Testis (tissue), 3 donors: ENCODE measurements around the gene HTT. TPM values are rescaled to one million over a fixed set of nuclear protein-coding genes. Genes with fewer than 3 reads are reported as not detected.

Source experiments
- DNase-seq: peaks from one replicate; pipeline ENCODE4 v3.0.0-alpha.2; 2019
- H3K27ac ChIP-seq, 2 donors: fragments of 200-600 bp; sonication (generic); one replicate each; pipeline ENCODE4 v1.5.1; 2019
- H3K27me3 ChIP-seq: fragments of 200-600 bp; sonication (generic); one replicate; pipeline ENCODE4 v1.5.1; 2019
- H3K36me3 ChIP-seq: fragments of 200-600 bp; sonication (generic); one replicate; pipeline ENCODE4 v1.5.1; 2017; ENCODE audit warnings: low read depth; ENCODE audit errors: missing control alignments
- H3K4me1 ChIP-seq: fragments of 200-600 bp; sonication (generic); one replicate; pipeline ENCODE4 v1.5.1; 2019
- H3K4me3 ChIP-seq, 2 donors: fragments of 200-600 bp; sonication (generic); one replicate each; pipeline ENCODE4 v1.5.1; 2017 to 2019
- H3K9me3 ChIP-seq: fragments of 200-600 bp; sonication (generic); one replicate; pipeline ENCODE4 v1.5.1; 2017
- CTCF ChIP-seq, 3 experiments: fragments of 450-650 bp in 2 of 3; fragments of 200-600 bp in 1 of 3; sonication (generic) in 1 of 3; IDR thresholded peaks; one replicate each; pipeline ENCODE4 v1.5.1; 2016 to 2019; ENCODE audit warnings: antibody characterized with exemption in 3 of 3, mild to moderate bottlenecking in 2 of 3, moderate library complexity in 1 of 3
- POLR2A ChIP-seq: fragments of 450-650 bp; IDR thresholded peaks from one replicate; pipeline ENCODE4 v1.6.1; 2017; ENCODE audit warnings: antibody characterized with exemption, mild to moderate bottlenecking, moderate library complexity
- WGBS, 2 donors: methylation state at CpG; one replicate each; pipeline ENCODE4 v1.1.5; 2018; 5-methylcytosine and 5-hydroxymethylcytosine counted together
- intact Hi-C: fragments of 100-400 bp; cut with DNase I; formaldehyde crosslinking; loops from one replicate; pipeline ENCODE4 v1.15.1; 2023; ENCODE audit warnings: low total_unique reads
- polyA plus RNA-seq: library from polyadenylated mRNA; stranded (reverse); fragments of 350-450 nt; fragmentation: Illumina TruSeq; extraction: RNeasy Lipid Tissue Mini Kit (QIAGEN cat#74804); gene quantifications from one replicate; pipeline ENCODE4 v1.2.3, GENCODE V29; 2014; ENCODE audit warnings: low read depth, low replicate concordance; ENCODE audit not compliant: insufficient read depth
- total RNA-seq, 2 donors: library from RNA; depleted of rRNA; stranded (reverse); fragments of >200 nt; gene quantifications; one replicate each; pipeline ENCODE4 v1.2.3, GENCODE V29; 2016

HTT gene
- total and polyA plus RNA-seq, 3 donors from 2014 or later, result 45.2 to 168 (median 146) TPM

GRCh38 chr4:3200423-3201090, 126.1 kb downstream of the HTT start:
- TF ChIP-seq CTCF (IDR thresholded peaks at IDR 0.05), result no peak
- TF ChIP-seq POLR2A, result no peak
- no peaks in the 10 kb centered on the region for H3K27me3 ChIP-seq
- H3K9me3 ChIP-seq, result no peaks in the 10 kb centered on the region
- H3K27ac ChIP-seq, result no peak overlapping the region
- no peak overlapping the region for H3K4me3 ChIP-seq
- peak; percentile 8 for DNase-seq
- 85 to 95% methylated on average over 6 to 8 of the region's 8 CpGs for WGBS, 2 donors
- no peaks in the 10 kb centered on the region for H3K4me1 ChIP-seq
- H3K36me3 ChIP-seq, result no peaks in the 10 kb centered on the region
- intact Hi-C loops, result no loop called here

- Histone ChIP-seq H3K36me3 (no peaks in the 10 kb centered on the region), H3K9me3 (no peaks in the 10 kb centered on the region), H3K4me1 (no peaks in the 10 kb centered on the region), H3K27me3 (no peaks in the 10 kb centered on the region), H3K27ac (no peak overlapping the region), H3K4me3 (no peak overlapping the region)
- intact Hi-C loops, result no loop called here
- WGBS, 2 donors, result 81 to 85% methylated on average over 11 of the region's 11 CpGs
- DNase-seq, result peak; percentile 17
- TF ChIP-seq CTCF (IDR thresholded peaks at IDR 0.05), result no peak
- TF ChIP-seq POLR2A, result no peak
Observed at GRCh38 chr4:3201718-3202702, 127.5 kb downstream of the HTT start.

- Histone ChIP-seq H3K27ac (no peak overlapping the region), H3K36me3 (no peaks in the 10 kb centered on the region), H3K27me3 (no peaks in the 10 kb centered on the region), H3K9me3 (no peaks in the 10 kb centered on the region), H3K4me1 (no peaks in the 10 kb centered on the region), H3K4me3 (no peak overlapping the region)
- 69 to 76% methylated on average over 22 of the region's 22 CpGs for WGBS, 2 donors
- TF ChIP-seq CTCF (IDR thresholded peaks at IDR 0.05), result no peak
- TF ChIP-seq POLR2A, result no peak
- intact Hi-C loops, result no loop called here
- DNase-seq, result no peak
Observed at GRCh38 chr4:3202836-3203820, 128.6 kb downstream of the HTT start.

- Histone ChIP-seq H3K9me3 (no peaks in the 10 kb centered on the region), H3K27me3 (no peaks in the 10 kb centered on the region), H3K4me3 (no peak overlapping the region), H3K36me3 (no peaks in the 10 kb centered on the region), H3K4me1 (no peaks in the 10 kb centered on the region), H3K27ac (no peak overlapping the region)
- DNase-seq, result no peak
- TF ChIP-seq CTCF (IDR thresholded peaks at IDR 0.05) (no peak), POLR2A (no peak)
- intact Hi-C loops, result no loop called here
- 69 to 70% methylated on average over 8 of the region's 8 CpGs for WGBS, 2 donors
Observed at GRCh38 chr4:3203971-3204431, 129.5 kb downstream of the HTT start.
